ENCODE data around the gene LSAMP.

DNA sequence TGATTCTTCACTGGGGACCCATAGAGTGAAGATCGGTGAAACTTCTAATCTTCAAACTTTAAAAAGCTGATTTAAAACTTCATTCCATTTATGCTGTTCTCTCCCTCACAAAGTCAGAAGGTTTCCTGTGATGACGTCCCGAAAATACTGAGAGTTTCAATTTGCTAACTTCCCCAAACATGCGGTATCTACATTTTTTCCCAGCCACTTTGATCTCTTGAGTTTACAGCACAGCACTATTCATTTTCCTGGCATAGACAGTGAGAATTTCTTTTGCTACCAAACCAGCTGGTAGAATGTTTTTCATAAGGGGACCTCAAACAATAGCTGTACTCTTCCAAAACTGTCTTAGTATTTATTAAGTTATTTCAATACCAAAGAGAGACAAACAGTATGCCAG is 156.8 kb downstream of the LSAMP start:
- TF ChIP-seq, protein P1, sequence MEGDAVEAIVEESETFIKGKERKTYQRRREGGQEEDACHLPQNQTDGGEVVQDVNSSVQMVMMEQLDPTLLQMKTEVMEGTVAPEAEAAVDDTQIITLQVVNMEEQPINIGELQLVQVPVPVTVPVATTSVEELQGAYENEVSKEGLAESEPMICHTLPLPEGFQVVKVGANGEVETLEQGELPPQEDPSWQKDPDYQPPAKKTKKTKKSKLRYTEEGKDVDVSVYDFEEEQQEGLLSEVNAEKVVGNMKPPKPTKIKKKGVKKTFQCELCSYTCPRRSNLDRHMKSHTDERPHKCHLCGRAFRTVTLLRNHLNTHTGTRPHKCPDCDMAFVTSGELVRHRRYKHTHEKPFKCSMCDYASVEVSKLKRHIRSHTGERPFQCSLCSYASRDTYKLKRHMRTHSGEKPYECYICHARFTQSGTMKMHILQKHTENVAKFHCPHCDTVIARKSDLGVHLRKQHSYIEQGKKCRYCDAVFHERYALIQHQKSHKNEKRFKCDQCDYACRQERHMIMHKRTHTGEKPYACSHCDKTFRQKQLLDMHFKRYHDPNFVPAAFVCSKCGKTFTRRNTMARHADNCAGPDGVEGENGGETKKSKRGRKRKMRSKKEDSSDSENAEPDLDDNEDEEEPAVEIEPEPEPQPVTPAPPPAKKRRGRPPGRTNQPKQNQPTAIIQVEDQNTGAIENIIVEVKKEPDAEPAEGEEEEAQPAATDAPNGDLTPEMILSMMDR (IDR thresholded peaks at IDR 0.05; ENCODE audit: control extremely low read depth in 1 of 3, insufficient read depth in 1 of 3, low read depth in 1 of 3, low read length in 3 of 3): no peak
- TF ChIP-seq EZH2 (IDR thresholded peaks at IDR 0.05; ENCODE audit: low read depth, low read length, severe bottlenecking) (no peak), SUZ12 (IDR thresholded peaks at IDR 0.05; ENCODE audit: low read length) (no peak), GABPA (IDR thresholded peaks at IDR 0.05; ENCODE audit: borderline replicate concordance, insufficient read depth, low read length) (no peak), BRCA1 (IDR thresholded peaks at IDR 0.05; ENCODE audit: low read depth, low read length) (no peak)
- TF ChIP-seq, protein P2, sequence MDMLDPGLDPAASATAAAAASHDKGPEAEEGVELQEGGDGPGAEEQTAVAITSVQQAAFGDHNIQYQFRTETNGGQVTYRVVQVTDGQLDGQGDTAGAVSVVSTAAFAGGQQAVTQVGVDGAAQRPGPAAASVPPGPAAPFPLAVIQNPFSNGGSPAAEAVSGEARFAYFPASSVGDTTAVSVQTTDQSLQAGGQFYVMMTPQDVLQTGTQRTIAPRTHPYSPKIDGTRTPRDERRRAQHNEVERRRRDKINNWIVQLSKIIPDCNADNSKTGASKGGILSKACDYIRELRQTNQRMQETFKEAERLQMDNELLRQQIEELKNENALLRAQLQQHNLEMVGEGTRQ (IDR thresholded peaks at IDR 0.05; ENCODE audit: low read length): no peak

Measured in H1 (cell line).